Mucosa of rectum (tissue), 2 donors: Measurements from ENCODE around the gene BCAS3.

Experiments
- H3K27ac ChIP-seq, 2 donors: one replicate each; pipeline ENCODE4 v1.7.0; 2013; ENCODE audit warnings: inconsistent platforms in 2 of 2, low read depth in 2 of 2, low read length in 2 of 2
- H3K27me3 ChIP-seq, 2 donors: one replicate each; pipeline ENCODE4 v1.7.0; 2013; ENCODE audit warnings: low read length in 2 of 2; ENCODE audit not compliant: control insufficient read depth in 2 of 2, insufficient read depth in 2 of 2
- H3K36me3 ChIP-seq, 2 donors: one replicate each; pipeline ENCODE4 v1.7.0; 2013; ENCODE audit warnings: low read length in 2 of 2; ENCODE audit not compliant: control insufficient read depth in 2 of 2, insufficient read depth in 2 of 2
- H3K4me1 ChIP-seq, 2 donors: one replicate each; pipeline ENCODE4 v1.7.0; 2013; ENCODE audit warnings: low read length in 2 of 2, mild to moderate bottlenecking in 1 of 2; ENCODE audit not compliant: control insufficient read depth in 2 of 2, insufficient read depth in 2 of 2
- H3K4me3 ChIP-seq, 2 donors: one replicate each; pipeline ENCODE4 v1.7.0; 2013; ENCODE audit warnings: low read length in 2 of 2
- H3K9ac ChIP-seq, 2 donors: one replicate each; pipeline ENCODE4 v1.7.0; 2013; ENCODE audit warnings: low read length in 2 of 2, low read depth in 1 of 2, mild to moderate bottlenecking in 1 of 2
- H3K9me3 ChIP-seq, 2 donors: one replicate each; pipeline ENCODE4 v1.7.0; 2013; ENCODE audit warnings: low read length in 2 of 2; ENCODE audit not compliant: control insufficient read depth in 2 of 2
- donor health status: healthy.
- donor health status: Normal muscosa, but diverticular disease.

The BCAS3 gene

DNA sequence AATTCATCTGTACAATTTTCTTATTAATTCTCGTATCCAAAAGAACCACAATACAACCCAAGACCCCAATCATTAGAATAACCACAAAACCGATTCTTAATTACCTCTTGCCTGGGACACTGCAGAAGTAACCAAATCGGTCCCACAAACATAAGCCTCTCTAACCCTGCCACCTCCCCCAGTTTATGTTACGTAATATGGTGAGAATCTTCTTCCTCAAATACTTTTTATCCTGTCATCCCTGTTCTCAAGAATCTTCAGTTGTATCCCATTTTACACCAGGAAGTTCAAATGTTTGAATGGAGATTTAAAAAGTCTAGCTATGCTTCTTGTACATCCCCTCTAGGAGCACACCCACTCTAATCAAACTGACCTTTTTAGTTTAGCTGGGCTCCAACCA, 452.7 kb downstream of the BCAS3 start:
- Histone ChIP-seq H3K27me3 (no peaks in the 10 kb centered on the region), H3K9ac (no peak overlapping the region), H3K36me3 (no peaks in the 10 kb centered on the region), H3K9me3 (no peaks in the 10 kb centered on the region), H3K4me1 (peaks cover 0 to 6% of the 10 kb centered on the region in 2 donors), H3K27ac (no peak overlapping the region), H3K4me3 (no peak overlapping the region)

DNA sequence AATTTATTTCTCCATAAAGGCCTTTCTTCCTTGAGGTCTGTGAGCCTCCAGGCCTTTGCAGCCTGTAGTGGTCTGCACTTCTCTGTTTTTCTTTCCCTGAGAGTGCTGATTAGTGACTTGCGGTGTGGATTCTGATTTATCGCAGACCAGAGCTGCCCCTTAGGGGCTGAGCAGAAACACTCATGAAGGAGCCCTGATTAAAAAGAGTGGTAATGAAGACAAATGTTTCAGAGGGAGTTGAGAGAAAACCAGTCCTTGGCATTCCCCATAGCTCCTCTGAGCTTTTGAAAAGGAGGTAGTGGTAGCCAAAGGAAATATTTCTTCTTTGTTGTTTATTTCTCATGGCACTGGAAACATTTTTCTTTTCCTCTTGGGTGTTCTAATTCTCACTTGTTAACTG, 453.9 kb downstream of the BCAS3 start:
- H3K4me1 ChIP-seq, result peaks cover 0 to 6% of the 10 kb centered on the region in 2 donors
- H3K27me3 ChIP-seq, result no peaks in the 10 kb centered on the region
- no peaks in the 10 kb centered on the region for H3K36me3 ChIP-seq
- H3K9ac ChIP-seq, result no peak overlapping the region
- no peaks in the 10 kb centered on the region for H3K9me3 ChIP-seq
- no peak overlapping the region for H3K4me3 ChIP-seq
- H3K27ac ChIP-seq, result no peak overlapping the region

DNA sequence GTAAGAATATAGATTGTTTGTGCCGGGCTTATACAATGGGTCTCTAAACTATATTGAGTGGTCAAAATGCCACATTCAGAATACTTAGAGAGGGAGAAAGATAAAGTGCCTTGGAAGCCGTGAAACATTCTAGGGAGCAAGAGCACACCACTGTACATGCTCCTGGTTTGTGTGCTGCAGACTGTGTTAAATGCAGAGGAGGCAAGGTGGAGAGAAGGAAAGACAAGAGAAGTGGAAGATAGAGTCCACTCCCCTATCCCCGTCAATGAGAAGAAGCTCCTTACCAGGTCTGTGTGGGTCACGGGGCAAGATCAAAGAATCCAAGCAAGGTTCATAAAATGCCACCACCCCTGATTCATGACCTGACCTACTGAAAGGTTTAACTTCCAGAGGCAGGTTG, 454.9 kb downstream of the BCAS3 start:
- no peak overlapping the region for H3K9ac ChIP-seq
- no peaks in the 10 kb centered on the region for H3K36me3 ChIP-seq
- no peaks in the 10 kb centered on the region for H3K27me3 ChIP-seq
- H3K27ac ChIP-seq, result no peak overlapping the region
- peaks cover 0 to 6% of the 10 kb centered on the region in 2 donors for H3K4me1 ChIP-seq
- no peak overlapping the region for H3K4me3 ChIP-seq
- H3K9me3 ChIP-seq, result no peaks in the 10 kb centered on the region

DNA sequence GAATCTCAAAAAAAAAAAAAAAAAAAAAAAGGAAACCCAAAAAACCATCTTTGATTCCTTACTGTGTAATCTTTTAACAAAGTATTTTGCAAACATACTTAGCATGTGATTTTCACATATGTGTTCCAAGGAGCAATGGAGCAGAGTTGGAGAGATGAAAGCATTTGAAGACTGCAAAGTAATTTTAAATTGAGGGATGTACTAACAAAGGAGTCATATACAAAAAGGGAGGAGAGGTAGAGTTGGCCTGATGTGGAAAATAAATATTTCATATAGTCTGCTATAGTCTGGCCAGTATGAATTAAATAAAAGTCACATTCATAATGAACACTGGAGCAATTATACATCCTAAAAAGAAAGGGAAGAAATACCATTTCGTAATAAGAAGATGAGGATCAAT, 456.2 kb downstream of the BCAS3 start:
- H3K27ac ChIP-seq, result no peak overlapping the region
- no peak overlapping the region for H3K9ac ChIP-seq
- H3K4me1 ChIP-seq, result peaks cover 0 to 4% of the 10 kb centered on the region in 2 donors
- no peaks in the 10 kb centered on the region for H3K27me3 ChIP-seq
- H3K36me3 ChIP-seq, result no peaks in the 10 kb centered on the region
- H3K9me3 ChIP-seq, result no peaks in the 10 kb centered on the region
- H3K4me3 ChIP-seq, result no peak overlapping the region

DNA sequence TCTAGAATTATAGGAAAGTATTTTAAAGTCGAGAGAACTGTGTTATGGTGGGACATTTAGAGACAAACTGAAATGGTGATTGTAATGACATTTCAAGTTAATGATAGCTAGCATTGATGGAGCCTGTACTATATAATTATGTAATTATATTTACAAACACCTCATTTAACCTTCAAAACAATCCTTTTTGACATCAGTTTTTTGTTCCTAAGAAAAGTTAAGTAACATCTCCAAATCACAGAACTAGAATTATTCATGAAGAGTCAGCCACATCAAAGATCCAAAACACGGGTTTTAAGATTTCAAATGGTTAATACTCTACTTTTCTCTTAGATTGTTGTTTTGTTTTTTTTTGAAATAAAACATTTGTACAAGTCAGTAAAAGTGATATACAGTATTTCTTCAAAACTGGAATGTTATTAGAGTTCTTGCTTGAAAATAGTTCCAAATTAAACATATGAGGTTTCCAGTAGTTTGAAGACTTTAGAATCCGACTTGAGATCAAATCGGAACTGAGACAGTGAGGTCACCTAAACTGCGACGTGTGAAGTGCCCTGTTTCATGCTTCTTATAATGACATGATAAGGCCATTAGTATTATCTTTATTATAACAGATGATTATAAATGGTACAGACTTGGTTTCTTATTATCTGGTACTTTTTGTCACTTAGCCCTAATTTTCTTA, 457.0 kb downstream of the BCAS3 start:
- H3K4me1 ChIP-seq, result peaks cover 1 to 6% of the 10 kb centered on the region in 2 donors
- H3K36me3 ChIP-seq, result no peaks in the 10 kb centered on the region
- no peak overlapping the region for H3K4me3 ChIP-seq
- no peak overlapping the region for H3K9ac ChIP-seq
- no peak overlapping the region for H3K27ac ChIP-seq
- H3K9me3 ChIP-seq, result no peaks in the 10 kb centered on the region
- H3K27me3 ChIP-seq, result no peaks in the 10 kb centered on the region

DNA sequence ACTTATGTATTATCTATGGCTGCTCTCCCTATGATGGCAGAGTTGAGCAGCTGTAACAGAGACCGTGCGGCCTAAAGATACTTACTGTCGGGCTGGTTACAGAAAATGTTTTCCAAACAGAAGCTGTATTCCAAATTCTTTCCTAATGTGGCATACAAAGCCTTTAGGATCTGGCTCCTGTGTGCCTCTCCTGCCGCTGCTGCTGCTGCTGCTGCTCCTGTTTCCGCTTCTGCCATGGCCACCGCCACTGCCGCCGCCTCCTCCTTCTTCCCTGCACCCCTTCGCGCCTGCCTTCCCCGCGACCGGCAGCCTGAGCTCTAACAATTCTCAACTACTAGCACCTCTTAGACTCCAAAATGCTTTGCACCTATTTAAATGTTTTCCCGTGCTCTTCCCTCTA, 458.1 kb downstream of the BCAS3 start:
- H3K27ac ChIP-seq, result no peak overlapping the region
- no peak overlapping the region for H3K9ac ChIP-seq

DNA sequence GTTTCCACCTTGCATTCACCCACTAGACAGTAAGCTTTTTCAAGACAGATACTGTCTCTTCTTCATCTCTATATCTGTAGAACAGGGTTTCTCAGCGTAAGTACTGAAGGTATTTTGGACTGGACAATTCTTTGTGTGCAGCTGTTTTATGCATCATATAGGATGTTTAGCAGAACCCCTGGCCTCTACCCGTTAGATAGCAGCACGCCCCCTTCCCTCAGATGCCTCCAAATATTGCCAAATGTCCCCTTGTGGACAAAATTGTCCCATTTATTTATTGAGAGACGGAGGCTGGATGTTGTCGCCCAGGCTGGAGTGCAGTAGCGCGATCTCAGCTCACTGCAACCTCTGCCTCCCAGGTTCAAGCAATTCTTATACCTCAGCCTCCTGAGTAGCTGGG, 458.6 kb downstream of the BCAS3 start:
- no peak overlapping the region for H3K4me3 ChIP-seq
- no peak overlapping the region for H3K9ac ChIP-seq
- no peaks in the 10 kb centered on the region for H3K9me3 ChIP-seq
- H3K4me1 ChIP-seq, result peaks cover 5 to 6% of the 10 kb centered on the region in 2 donors
- no peaks in the 10 kb centered on the region for H3K27me3 ChIP-seq
- no peak overlapping the region for H3K27ac ChIP-seq
- no peaks in the 10 kb centered on the region for H3K36me3 ChIP-seq

More for the DNA sequence above, 458.1 kb downstream of the BCAS3 start:
- peaks cover 5 to 6% of the 10 kb centered on the region in 2 donors for H3K4me1 ChIP-seq
- H3K36me3 ChIP-seq, result no peaks in the 10 kb centered on the region
- no peaks in the 10 kb centered on the region for H3K9me3 ChIP-seq
- no peaks in the 10 kb centered on the region for H3K27me3 ChIP-seq
- no peak overlapping the region for H3K4me3 ChIP-seq

DNA sequence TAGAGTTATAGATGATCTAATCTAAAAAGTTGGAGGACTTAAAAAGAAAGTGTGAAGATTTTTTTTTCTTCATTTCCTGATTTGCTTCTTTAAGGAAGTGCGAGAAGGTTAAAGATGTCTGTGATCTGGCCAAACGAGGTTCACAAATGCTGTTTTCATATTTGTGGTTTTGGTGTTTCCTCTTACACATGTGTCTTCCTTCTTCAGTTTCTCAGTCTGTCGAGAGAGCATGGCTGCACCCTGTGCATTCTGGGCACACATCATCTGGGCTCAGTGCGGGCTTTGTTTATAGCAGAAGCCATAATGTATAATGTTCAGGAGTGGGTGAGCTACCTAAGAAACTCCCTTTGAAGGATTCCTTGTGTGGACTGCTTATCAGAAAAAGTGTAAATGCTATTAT, 461.6 kb downstream of the BCAS3 start:
- H3K4me1 ChIP-seq, result peaks cover 5 to 6% of the 10 kb centered on the region in 2 donors
- no peak overlapping the region for H3K9ac ChIP-seq
- peaks cover 0 to 3% of the 10 kb centered on the region in 2 donors for H3K27me3 ChIP-seq
- H3K36me3 ChIP-seq, result no peaks in the 10 kb centered on the region
- H3K9me3 ChIP-seq, result no peaks in the 10 kb centered on the region
- H3K27ac ChIP-seq, result no peak overlapping the region
- no peak overlapping the region for H3K4me3 ChIP-seq

DNA sequence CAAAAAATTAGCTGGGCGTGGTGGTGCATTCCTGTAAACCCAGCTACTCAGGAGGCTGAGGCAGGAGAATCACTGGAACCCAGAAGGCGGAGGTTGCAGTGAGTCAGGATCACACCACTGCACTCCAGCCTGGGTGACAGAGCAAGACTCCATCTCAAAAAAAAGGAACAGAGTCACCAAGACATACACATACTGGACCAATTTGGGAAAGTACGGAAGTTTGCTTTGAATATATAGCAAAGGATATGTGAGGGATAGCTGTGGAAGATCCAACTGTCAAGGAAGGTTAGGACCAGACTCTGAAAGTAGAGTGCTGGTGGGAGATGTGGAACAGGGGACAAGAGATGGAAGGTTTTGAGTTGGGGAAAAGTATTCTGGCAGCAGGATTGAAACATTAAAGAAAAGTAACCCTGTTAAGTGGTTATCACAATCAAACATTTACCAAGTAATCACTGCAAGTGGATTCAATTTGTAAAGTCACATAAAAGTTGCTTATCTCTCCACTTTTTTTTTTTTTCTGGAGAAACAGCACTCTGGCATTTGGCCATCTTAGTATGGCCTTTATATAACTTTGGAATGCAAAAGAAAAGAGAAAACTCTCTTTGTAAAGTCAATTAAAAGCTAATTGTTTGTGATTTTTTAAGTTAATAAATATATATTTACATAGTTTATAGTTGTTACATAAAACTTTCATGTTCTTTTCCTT, 462.6 kb downstream of the BCAS3 start:
- Histone ChIP-seq H3K36me3 (no peaks in the 10 kb centered on the region), H3K27ac (no peak overlapping the region), H3K4me3 (no peak overlapping the region), H3K9ac (no peak overlapping the region), H3K4me1 (peaks cover 5 to 6% of the 10 kb centered on the region in 2 donors), H3K27me3 (peaks cover 0 to 3% of the 10 kb centered on the region in 2 donors), H3K9me3 (no peaks in the 10 kb centered on the region)

DNA sequence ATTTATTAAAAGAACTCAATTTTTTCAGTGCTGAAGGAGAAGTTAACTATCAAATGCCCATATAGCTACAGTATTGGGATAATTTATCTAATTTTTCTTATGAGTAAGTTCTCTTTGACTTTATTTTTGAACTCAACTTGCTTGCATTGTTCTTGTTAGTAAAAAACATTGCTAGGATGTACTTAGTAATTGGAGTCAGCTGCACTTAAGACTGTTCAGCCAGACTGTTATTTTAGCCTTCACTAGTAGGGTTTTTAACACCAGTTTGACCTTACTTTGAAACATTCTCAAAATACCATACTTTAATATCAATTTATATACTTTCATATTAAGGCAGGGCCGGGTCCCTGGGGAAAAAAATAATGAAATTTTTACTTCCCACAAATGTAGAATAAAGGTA, 465.4 kb downstream of the BCAS3 start:
- no peaks in the 10 kb centered on the region for H3K9me3 ChIP-seq
- no peak overlapping the region for H3K27ac ChIP-seq
- no peak overlapping the region for H3K9ac ChIP-seq
- peaks cover 5 to 6% of the 10 kb centered on the region in 2 donors for H3K4me1 ChIP-seq
- no peaks in the 10 kb centered on the region for H3K36me3 ChIP-seq
- H3K4me3 ChIP-seq, result no peak overlapping the region
- H3K27me3 ChIP-seq, result peaks cover 0 to 3% of the 10 kb centered on the region in 2 donors
